ENCODE data around the gene TXNRD1. TPM values are rescaled to one million over a fixed set of nuclear protein-coding genes. Genes with fewer than 3 reads are reported as not detected.

The TXNRD1 gene
- total RNA-seq, 4 donors from 2014 or later, result 33.1 to 52.1 (median 39.4) TPM

GRCh38 chr12:104218935-104219334 lies 3.4 kb downstream of the TXNRD1 start:
- 86% methylated on average over 1 of the region's 1 CpG for WGBS

DNA sequence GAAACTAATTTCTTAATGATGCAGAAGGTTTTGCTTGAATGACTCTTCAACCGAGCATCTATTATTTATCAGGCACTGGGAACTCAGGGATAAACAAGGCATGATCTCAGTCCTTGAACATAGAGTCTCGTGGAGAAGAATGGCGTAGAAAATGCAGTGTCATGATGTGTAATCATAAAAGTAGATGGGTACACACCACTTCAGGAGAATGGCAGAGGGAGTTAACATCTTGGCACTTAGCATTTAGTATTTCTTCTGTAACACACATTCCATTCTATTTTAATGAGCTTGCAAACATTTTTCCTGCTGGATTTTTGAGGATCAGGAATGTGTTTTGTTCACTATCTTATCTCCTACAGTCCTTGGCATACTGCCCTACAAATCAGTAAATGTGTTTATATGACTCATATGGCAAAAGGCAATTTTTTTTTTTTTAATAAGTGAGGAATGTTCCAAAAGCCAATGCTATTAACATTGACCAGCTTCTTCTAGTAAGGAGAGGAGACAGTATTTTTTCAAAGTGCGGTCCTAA lies 3.8 kb downstream of the TXNRD1 start:
- Histone ChIP-seq H3K27me3 (no peaks in the 10 kb centered on the region), H3K27ac (peak overlapping the region; percentile 83), H3K36me3 (no peaks in the 10 kb centered on the region), H3K9me3 (no peaks in the 10 kb centered on the region), H3K4me3 (no peak overlapping the region), H3K4me1 (peaks cover 29% of the 10 kb centered on the region)
- no peak for TF ChIP-seq POLR2AphosphoS5 (IDR thresholded peaks at IDR 0.05)
- no peak for TF ChIP-seq POLR2A (IDR thresholded peaks at IDR 0.05)
- peak; percentile 73 for TF ChIP-seq EP300 (IDR thresholded peaks at IDR 0.05)
- TF ChIP-seq CTCF (IDR thresholded peaks at IDR 0.05), result no peak
- 15% methylated on average over 4 of the region's 4 CpGs for WGBS
- DNase-seq (ENCODE audit: low spot score in 2 of 2), result no peak

More at GRCh38 chr12:104218935-104219334, 3.4 kb downstream of the TXNRD1 start:
- Histone ChIP-seq H3K36me3 (no peaks in the 10 kb centered on the region), H3K27ac (peak overlapping the region; percentile 83), H3K27me3 (no peaks in the 10 kb centered on the region), H3K4me1 (peaks cover 29% of the 10 kb centered on the region), H3K9me3 (no peaks in the 10 kb centered on the region), H3K4me3 (no peak overlapping the region)
- no peak for DNase-seq (ENCODE audit: low spot score in 2 of 2)
- TF ChIP-seq EP300 (IDR thresholded peaks at IDR 0.05) (no peak), POLR2A (IDR thresholded peaks at IDR 0.05) (no peak), CTCF (IDR thresholded peaks at IDR 0.05) (no peak), POLR2AphosphoS5 (IDR thresholded peaks at IDR 0.05) (no peak)

- TF ChIP-seq CTCF (IDR thresholded peaks at IDR 0.05) (no peak), POLR2AphosphoS5 (IDR thresholded peaks at IDR 0.05) (no peak), EP300 (IDR thresholded peaks at IDR 0.05) (no peak), POLR2A (IDR thresholded peaks at IDR 0.05) (no peak)
- no peaks in the 10 kb centered on the region for H3K27me3 ChIP-seq
- DNase-seq (ENCODE audit: low spot score in 2 of 2), result no peak
- no peaks in the 10 kb centered on the region for H3K9me3 ChIP-seq
- peak overlapping the region; percentile 83 for H3K27ac ChIP-seq
- H3K36me3 ChIP-seq, result no peaks in the 10 kb centered on the region
- no peak overlapping the region for H3K4me3 ChIP-seq
- WGBS, result 36% methylated on average over 4 of the region's 4 CpGs
- H3K4me1 ChIP-seq, result peaks cover 29% of the 10 kb centered on the region
Measured at GRCh38 chr12:104219908-104220404, 4.4 kb downstream of the TXNRD1 start.

- Histone ChIP-seq H3K36me3 (no peaks in the 10 kb centered on the region), H3K27me3 (no peaks in the 10 kb centered on the region), H3K9me3 (no peaks in the 10 kb centered on the region), H3K4me3 (no peak overlapping the region), H3K27ac (peak overlapping the region; percentile 83), H3K4me1 (peaks cover 22% of the 10 kb centered on the region)
- WGBS, result 100% methylated on average over 6 of the region's 6 CpGs
- DNase-seq (ENCODE audit: low spot score in 2 of 2), result no peak
- TF ChIP-seq POLR2AphosphoS5 (IDR thresholded peaks at IDR 0.05), result no peak
- TF ChIP-seq EP300 (IDR thresholded peaks at IDR 0.05), result no peak
- no peak for TF ChIP-seq POLR2A (IDR thresholded peaks at IDR 0.05)
- TF ChIP-seq CTCF (IDR thresholded peaks at IDR 0.05), result no peak
Measured at GRCh38 chr12:104220931-104221330, 5.4 kb downstream of the TXNRD1 start.

GRCh38 chr12:104222976-104223375 lies 7.4 kb downstream of the TXNRD1 start:
- 88% methylated on average over 1 of the region's 1 CpG for whole genome bisulfite sequencing
- Histone ChIP-seq H3K36me3 (no peaks in the 10 kb centered on the region), H3K4me1 (peaks cover 19% of the 10 kb centered on the region), H3K4me3 (no peak overlapping the region), H3K9me3 (no peaks in the 10 kb centered on the region), H3K27me3 (no peaks in the 10 kb centered on the region), H3K27ac (no peak overlapping the region)
- no peak for DNase-seq (ENCODE audit: low spot score in 2 of 2)
- TF ChIP-seq EP300 (IDR thresholded peaks at IDR 0.05) (no peak), POLR2AphosphoS5 (IDR thresholded peaks at IDR 0.05) (no peak), POLR2A (IDR thresholded peaks at IDR 0.05) (no peak), CTCF (IDR thresholded peaks at IDR 0.05) (no peak)
